HFF-Myc (cell line): ENCODE measurements around the gene KCTD19.

ENCODE experiments used
- DNase-seq: peaks from one replicate; pipeline ENCODE4 v3.0.0-alpha.2; 2011; ENCODE audit warnings: low read depth; ENCODE audit errors: extremely low read depth
- H3K4me3 ChIP-seq: replicated peaks from 2 replicates; pipeline ENCODE4 v1.5.1; 2011; ENCODE audit warnings: low read depth, mild to moderate bottlenecking, control low read depth, low read length
- CTCF ChIP-seq: IDR thresholded peaks from 2 replicates; pipeline ENCODE4 v1.5.1; 2012; ENCODE audit warnings: mild to moderate bottlenecking, low read depth, low read length, control low read depth; ENCODE audit errors: missing control alignments

KCTD19 gene

GRCh38 chr16:67277294-67277998 is 49.1 kb downstream of the KCTD19 start:
- no peak for TF ChIP-seq CTCF
- H3K4me3 ChIP-seq = peak overlapping the region; percentile 74
- peak; percentile 91 for DNase-seq

DNA sequence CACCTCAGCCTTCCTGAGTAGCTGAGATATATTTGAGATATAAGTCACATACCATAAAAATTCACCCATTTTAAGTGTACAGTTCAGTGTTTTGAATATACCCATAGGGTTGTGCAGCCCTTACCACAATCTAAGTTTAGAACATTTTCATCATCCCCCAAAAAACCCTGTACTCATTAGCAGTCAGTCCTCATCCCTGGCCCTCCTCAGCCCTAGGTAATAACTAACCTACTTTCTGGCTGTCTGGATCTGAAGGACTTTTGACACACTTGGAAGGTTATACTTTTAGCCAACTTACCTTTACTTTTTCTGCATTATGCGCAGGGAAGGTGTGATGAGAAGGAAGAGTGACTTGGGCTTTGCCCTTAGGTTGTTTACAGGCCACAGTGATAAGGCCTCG is 51.2 kb downstream of the KCTD19 start:
- no peak for TF ChIP-seq CTCF
- no peak for DNase-seq
- no peak overlapping the region for H3K4me3 ChIP-seq

GRCh38 chr16:67271446-67271845 is 55.1 kb downstream of the KCTD19 start:
- H3K4me3 ChIP-seq = no peak overlapping the region
- no peak for TF ChIP-seq CTCF
- DNase-seq = no peak

DNA sequence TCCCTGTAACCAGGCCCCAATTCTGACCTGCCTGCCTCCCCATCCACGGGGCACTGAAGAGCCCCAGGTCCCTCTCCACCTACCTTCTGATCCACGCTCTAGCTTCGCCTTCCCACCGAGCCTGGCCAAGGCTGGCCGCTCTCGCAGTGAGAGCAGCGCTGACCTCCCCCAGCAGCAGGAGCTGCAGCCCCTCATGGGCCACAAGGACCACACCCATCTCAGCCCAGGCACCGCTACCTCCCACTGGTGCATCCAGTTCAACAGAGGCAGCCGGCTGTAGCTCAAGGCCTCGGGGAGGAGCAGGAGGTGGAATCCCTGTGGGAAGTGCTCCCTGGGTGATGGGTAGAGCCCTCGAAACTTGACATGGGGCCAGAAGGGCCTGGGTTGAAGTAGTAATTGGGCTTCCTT is 55.6 kb downstream of the KCTD19 start:
- TF ChIP-seq CTCF = no peak
- no peak for DNase-seq
- no peak overlapping the region for H3K4me3 ChIP-seq

- TF ChIP-seq CTCF = no peak
- H3K4me3 ChIP-seq = no peak overlapping the region
- DNase-seq = no peak
Measured at GRCh38 chr16:67269766-67270165, 56.8 kb downstream of the KCTD19 start.

- no peak overlapping the region for H3K4me3 ChIP-seq
- DNase-seq = peak; percentile 29
- no peak for TF ChIP-seq CTCF
Measured at GRCh38 chr16:67268136-67268579, 58.4 kb downstream of the KCTD19 start.

DNA sequence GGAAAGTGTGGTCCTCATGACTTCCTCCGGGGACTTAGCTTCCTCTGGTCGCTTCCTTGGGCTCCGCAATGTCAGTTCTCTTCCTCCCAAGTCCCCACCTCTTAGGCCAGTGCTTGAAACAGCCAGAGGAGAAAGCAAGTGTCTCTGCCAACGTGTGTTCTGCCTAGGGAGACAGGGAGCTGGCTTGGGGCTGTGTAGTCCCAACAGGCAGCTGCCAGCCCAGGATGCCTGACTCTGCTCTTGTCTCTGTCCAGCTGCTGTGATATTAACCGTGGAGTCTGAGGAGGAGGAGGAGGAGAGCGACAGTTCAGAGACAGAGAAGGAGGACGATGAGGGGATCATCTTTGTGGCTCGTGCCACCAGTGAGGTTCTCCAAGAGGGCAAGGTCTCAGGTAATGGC is 60.7 kb downstream of the KCTD19 start:
- no peak for DNase-seq
- no peak overlapping the region for H3K4me3 ChIP-seq
- TF ChIP-seq CTCF = no peak
